NCI-H2196 (cell line): ENCODE data around the gene COPS9.
A peak's percentile ranks its signal among the peaks of the same experiment; 100 is the strongest.

ENCODE experiments used
- DNase-seq: peaks from one replicate; lab custom pipeline; 2025; ENCODE audit not compliant: unreplicated experiment; lab: John Stamatoyannopoulos, UW

COPS9 gene

DNA sequence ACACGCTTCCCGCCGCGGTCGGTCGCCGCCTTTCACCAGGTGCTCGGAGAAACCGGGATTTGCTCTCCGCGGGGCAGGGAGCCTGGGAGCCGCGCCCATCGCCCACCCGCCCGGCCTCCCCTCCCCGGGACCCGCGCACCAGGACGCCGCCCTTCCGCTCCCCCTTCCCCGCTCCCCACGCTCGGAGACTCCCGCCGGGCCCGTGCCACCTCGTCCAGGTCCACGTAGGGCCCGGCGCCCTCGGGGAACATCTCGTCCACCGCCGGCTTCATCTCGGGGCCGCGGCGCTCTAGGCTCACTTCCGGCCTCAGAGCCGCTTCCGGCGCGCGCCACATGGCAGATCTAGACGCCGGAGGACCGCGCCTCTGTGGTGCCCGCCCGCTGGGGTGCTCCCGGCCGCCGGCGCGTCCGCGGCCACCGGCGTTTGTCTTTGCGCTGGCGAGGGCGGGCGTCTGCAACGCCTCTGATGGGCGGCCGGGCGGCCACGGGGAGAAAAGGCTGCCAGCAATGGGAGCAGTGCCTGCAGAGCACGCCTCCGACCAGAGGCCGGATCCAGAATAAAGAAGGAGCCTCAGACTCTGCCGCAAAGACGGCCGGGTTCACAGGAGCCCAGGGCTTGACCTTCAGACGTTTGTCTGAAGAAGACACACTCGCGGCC is at the start of gene COPS9:
Gene COPS9 (minus strand): TSS at position 293 of the 658 bp plus-strand sequence. CDS start 21 bp downstream, at position 272.
- DNase-seq = peak; percentile 84

DNA sequence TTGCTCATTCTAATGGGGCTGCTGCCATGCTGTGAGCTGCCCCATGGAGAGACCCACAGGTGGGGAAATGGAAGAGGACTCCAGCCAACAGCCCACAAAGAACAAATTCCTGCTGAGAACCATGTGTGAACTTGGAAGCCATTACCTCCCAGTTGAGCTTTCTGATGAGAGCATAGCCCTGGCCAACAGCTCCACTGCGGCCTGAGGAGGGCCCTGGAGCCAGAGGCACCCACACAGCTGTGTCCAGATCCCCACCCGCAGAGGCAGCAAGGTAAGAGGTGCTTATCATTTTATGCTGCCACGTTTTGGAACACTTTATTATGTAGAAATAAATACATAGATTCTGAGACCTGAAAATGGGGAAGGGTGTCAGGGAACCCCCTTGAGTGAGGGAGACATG is 48.6 kb upstream of the COPS9 start:
- no peak for DNase-seq

GRCh38 chr2:240183875-240184590 is 47.9 kb upstream of the COPS9 start:
- DNase-seq = no peak

GRCh38 chr2:240183006-240183874 is 47.1 kb upstream of the COPS9 start:
- no peak for DNase-seq

DNA sequence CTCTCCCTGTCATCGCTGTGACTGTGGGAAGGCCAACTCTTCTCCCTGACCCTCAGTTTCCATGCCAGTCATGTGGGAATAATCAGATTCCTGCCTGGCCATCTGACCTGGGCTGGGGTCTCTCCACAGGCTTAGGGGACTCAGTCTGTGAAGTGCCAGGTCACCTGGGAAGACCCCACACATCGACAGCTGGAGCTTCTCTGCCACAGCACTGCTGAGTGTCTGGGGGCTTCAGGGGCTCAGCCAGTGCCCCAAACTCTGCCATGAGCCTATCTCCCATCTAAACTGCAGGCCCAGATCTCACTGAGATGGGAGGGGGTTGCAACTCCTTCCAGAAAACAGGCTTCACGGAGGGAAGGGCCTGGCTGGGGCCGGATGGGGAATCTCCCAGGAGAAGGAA is 46.4 kb upstream of the COPS9 start:
- DNase-seq = no peak

DNA sequence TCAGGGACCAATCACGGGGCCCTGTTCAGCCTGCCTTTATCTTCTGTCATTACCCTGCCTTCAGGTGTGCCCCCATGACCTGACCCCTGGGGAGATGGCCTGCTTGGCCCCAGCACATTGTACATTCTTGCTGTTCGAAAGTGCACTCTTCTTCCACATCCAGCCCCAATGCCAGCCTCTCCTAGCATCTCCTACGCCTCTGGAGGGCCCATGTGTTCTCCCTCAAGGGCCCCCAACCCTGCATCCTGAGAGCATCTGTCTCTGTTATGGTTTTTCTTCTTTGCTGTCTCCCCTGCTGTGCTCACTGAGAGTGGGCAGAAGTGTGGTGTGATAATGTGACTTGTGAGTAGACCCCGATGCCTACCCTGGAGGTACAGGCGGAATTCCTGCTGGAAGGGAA is 45.9 kb upstream of the COPS9 start:
- no peak for DNase-seq

- DNase-seq = no peak
Measured at GRCh38 chr2:240179941-240180666, 44.0 kb upstream of the COPS9 start.

DNA sequence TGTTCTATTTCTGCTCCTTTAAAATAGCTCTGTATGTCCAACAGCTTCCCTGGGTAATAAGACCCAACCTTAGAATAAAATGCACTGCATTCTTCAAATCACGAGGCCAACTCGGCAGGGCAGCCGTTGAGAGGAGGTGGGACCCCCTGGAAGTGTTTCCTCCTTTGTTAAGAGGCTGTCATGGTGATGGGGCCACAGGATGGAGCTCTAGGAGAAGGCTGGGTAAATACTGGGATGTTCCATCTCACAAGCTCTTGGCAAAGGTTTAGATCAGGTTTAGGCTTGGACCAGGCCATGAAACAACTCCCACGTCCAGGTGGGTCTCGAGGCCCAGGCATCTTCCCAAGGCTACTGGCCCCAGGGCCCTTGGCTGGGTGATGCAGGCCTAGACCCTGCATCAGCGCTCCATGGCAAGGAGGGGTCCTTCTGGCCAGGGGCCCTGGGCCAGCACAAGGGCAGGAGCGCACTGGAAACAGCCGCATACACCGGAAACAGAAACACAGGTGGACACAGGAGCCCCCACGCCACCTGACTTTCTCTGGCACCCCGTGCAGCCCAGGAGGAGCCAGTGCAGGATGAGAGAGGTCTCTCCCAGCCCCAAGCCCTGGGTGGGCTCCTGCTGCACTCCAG is 43.2 kb upstream of the COPS9 start:
- no peak for DNase-seq

DNA sequence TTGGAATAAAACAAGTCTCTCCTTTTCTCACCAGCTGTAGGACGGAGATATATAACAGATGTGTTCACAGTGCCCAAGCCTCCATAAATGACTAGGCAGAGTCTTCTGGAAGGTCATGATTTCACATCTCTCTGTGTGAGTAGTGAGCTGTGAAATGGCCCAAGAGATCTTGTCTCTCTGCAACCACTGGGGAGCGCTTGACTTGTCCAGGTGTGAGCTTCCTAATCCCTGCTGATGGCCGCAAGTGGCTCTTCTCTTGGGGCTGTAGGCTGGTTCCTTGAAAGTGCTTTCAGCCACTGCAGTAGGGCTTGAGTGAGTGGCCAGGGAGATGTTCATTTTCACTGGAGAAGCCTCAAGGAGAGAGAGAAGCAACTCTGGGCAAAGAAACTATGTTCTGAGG is 42.5 kb upstream of the COPS9 start:
- DNase-seq = no peak

- no peak for DNase-seq
Measured at GRCh38 chr2:240174496-240174895, 38.4 kb upstream of the COPS9 start.

DNA sequence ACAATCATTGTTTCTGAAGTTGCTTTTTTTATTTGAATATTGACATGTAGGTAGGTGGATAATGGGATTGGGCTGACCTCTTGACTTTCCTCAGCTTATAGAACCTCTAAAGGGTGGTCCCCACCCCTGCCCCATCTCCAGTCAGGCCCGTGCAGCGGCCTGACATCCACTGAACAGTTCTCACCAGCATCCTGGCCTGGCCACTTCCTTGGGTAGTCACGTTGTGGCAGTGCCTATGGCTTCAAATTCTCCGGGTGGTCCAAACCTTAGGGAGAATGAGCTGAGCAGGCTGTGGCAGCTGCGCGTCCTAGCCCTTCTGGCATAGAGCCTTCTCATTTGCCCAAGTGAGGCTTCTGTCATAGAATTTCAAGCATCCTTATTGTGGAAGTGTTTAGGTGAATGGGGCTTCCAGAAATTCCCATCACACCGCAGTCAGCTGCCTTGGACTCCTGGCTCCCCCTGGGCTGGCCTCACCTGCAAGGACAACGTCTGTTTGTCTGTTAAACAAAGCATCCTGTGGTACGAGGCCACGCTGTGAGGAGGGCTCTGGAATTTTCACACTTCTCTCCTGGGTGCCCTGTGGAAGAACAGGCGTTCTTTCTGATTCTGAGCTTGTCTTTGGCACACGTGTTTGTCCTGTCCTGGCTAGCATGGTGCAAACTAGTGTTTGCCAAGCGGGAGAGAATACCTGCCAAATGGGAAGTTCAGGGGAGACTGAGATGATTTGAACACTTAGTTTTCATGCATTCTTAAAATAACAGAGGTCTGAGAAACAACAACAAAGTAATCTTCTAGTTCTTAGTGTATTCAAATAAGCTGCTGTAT is 36.2 kb upstream of the COPS9 start:
- DNase-seq = no peak

GRCh38 chr2:240170883-240171282 is 34.8 kb upstream of the COPS9 start:
- DNase-seq = no peak

DNA sequence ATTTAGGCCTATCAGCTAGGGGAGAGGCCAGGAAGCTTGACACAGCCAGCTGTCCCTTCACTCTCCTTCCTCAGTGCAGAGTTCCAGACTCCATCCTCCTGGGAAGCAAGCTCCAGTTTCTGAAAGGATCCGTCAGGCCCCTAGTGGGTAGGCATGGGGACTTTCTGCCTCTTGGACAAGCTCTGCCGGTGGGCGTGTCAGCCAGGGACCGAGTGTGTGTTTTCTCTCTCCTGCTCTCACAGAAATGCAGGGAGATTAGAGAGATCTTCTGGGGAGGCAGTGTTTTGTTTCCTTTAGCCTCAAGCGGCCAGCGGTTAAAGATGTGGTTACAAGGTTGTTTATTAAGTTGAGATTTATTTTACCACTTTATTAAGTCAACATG is 34.2 kb upstream of the COPS9 start:
- no peak for DNase-seq

GRCh38 chr2:240169486-240170353 is 33.6 kb upstream of the COPS9 start:
- no peak for DNase-seq

- no peak for DNase-seq
Measured at GRCh38 chr2:240168546-240169361, 32.6 kb upstream of the COPS9 start.

GRCh38 chr2:240168041-240168440 is 31.9 kb upstream of the COPS9 start:
- no peak for DNase-seq

- no peak for DNase-seq
Measured at GRCh38 chr2:240167588-240167880, 31.4 kb upstream of the COPS9 start.
